Activated naive CD4-positive, alpha-beta T cell treated with anti-CD3 and anti-CD28 coated beads, Interleukin-2, amount 50 U/mL, for 16 hours (primary cell): ENCODE data around the gene P2RY6.
"Not testable (repeated sequence)": the region's sequence is repeated elsewhere in the genome, so short reads cannot be mapped to it uniquely, and the experiment has no call there.

Source experiments
- DNase-seq: peaks from one replicate; pipeline ENCODE4 v3.0.0-alpha.2; 2020

The P2RY6 gene

GRCh38 chr11:73262851-73263495, 9.2 kb upstream of the P2RY6 start:
- no peak for DNase-seq

- no peak for DNase-seq
Observed at GRCh38 chr11:73263640-73264039, 8.5 kb upstream of the P2RY6 start.

GRCh38 chr11:73265278-73265810, 6.8 kb upstream of the P2RY6 start:
- DNase-seq, result no peak

- DNase-seq, result no peak
Observed at GRCh38 chr11:73265853-73266645, 6.1 kb upstream of the P2RY6 start.

GRCh38 chr11:73266646-73267020, 5.5 kb upstream of the P2RY6 start:
- DNase-seq, result no peak

- DNase-seq, result no peak
Observed at GRCh38 chr11:73267122-73267846, 4.9 kb upstream of the P2RY6 start.

GRCh38 chr11:73267906-73268540, 4.1 kb upstream of the P2RY6 start:
- no peak for DNase-seq

GRCh38 chr11:73268671-73269271, 3.4 kb upstream of the P2RY6 start:
- no peak for DNase-seq

GRCh38 chr11:73269459-73270015, 2.6 kb upstream of the P2RY6 start:
- no peak for DNase-seq

- no peak for DNase-seq
Observed at GRCh38 chr11:73270016-73270854, 1.9 kb upstream of the P2RY6 start.

- no peak for DNase-seq
Observed at GRCh38 chr11:73270855-73271477, 1.2 kb upstream of the P2RY6 start.

GRCh38 chr11:73271478-73271865, 666 bp upstream of the P2RY6 start:
- not testable (repeated sequence) for DNase-seq

- no peak for DNase-seq
Observed at GRCh38 chr11:73272680-73273038, 521 bp downstream of the P2RY6 start.

- no peak for DNase-seq
Observed at GRCh38 chr11:73273222-73273895, 1.2 kb downstream of the P2RY6 start.

GRCh38 chr11:73274191-73274590, 2.1 kb downstream of the P2RY6 start:
- not testable (repeated sequence) for DNase-seq

- DNase-seq, result no peak
Observed at GRCh38 chr11:73274722-73275380, 2.7 kb downstream of the P2RY6 start.

GRCh38 chr11:73275381-73275750, 3.2 kb downstream of the P2RY6 start:
- no peak for DNase-seq

GRCh38 chr11:73277467-73277866, 5.3 kb downstream of the P2RY6 start:
- DNase-seq, result no peak

- no peak for DNase-seq
Observed at GRCh38 chr11:73280626-73281025, 8.5 kb downstream of the P2RY6 start.

GRCh38 chr11:73281201-73281741, 9.1 kb downstream of the P2RY6 start:
- DNase-seq, result no peak
